Lower leg skin (tissue), 4 donors: ENCODE results near the gene IFNGR1. TPM values are rescaled to one million over a fixed set of nuclear protein-coding genes. Genes with fewer than 3 reads are reported as not detected.

ENCODE experiments used
- DNase-seq, 2 donors: peaks; one replicate each; pipeline ENCODE4 v3.0.0-alpha.2; 2019; ENCODE audit warnings: low spot score in 2 of 2
- H3K4me3 ChIP-seq: fragments of 200-600 bp; sonication (generic); 2 replicates; pipeline ENCODE4 v1.5.1; 2017; ENCODE audit warnings: mild to moderate bottlenecking, low read depth; ENCODE audit not compliant: poor library complexity, severe bottlenecking
- POLR2A ChIP-seq, 2 donors: fragments of 450-650 bp; IDR thresholded peaks; one replicate each; pipeline ENCODE4 v1.6.1; 2016 to 2017; ENCODE audit warnings: antibody characterized with exemption in 2 of 2, mild to moderate bottlenecking in 1 of 2, moderate library complexity in 1 of 2
- WGBS, 2 donors: methylation state at CpG; one replicate each; pipeline ENCODE4 v1.1.5; 2018; 5-methylcytosine and 5-hydroxymethylcytosine counted together
- intact Hi-C: fragments of 100-400 bp; cut with DNase I; formaldehyde crosslinking; loops from one replicate; pipeline ENCODE4 v1.15.0; 2023; ENCODE audit warnings: low total_unique reads
- total RNA-seq, 4 donors: library from RNA; depleted of rRNA; stranded (reverse); fragments of >200 nt; gene quantifications; one replicate each; pipeline ENCODE4 v1.1.0, GENCODE V29; 2016
- TF ChIP-seq, protein P1 (sequence below), 3 donors: fragments of 450-650 bp; IDR thresholded peaks; one replicate each; pipeline ENCODE4 v1.5.1; 2016; ENCODE audit warnings: antibody characterized with exemption in 3 of 3, mild to moderate bottlenecking in 3 of 3, moderate library complexity in 2 of 3

IFNGR1 gene
- total RNA-seq, 4 donors from 2014 or later: 64.2 to 92.1 (median 83.0) TPM

GRCh38 chr6:137149035-137149393 is 70.2 kb downstream of the IFNGR1 start:
- DNase-seq: no peak
- H3K4me3 ChIP-seq: no peak overlapping the region
- intact Hi-C loops: no loop called here
- TF ChIP-seq, protein P1, sequence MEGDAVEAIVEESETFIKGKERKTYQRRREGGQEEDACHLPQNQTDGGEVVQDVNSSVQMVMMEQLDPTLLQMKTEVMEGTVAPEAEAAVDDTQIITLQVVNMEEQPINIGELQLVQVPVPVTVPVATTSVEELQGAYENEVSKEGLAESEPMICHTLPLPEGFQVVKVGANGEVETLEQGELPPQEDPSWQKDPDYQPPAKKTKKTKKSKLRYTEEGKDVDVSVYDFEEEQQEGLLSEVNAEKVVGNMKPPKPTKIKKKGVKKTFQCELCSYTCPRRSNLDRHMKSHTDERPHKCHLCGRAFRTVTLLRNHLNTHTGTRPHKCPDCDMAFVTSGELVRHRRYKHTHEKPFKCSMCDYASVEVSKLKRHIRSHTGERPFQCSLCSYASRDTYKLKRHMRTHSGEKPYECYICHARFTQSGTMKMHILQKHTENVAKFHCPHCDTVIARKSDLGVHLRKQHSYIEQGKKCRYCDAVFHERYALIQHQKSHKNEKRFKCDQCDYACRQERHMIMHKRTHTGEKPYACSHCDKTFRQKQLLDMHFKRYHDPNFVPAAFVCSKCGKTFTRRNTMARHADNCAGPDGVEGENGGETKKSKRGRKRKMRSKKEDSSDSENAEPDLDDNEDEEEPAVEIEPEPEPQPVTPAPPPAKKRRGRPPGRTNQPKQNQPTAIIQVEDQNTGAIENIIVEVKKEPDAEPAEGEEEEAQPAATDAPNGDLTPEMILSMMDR (IDR thresholded peaks at IDR 0.05): no peak
- TF ChIP-seq POLR2A (IDR thresholded peaks at IDR 0.05): no peak
- 50 to 88% methylated on average over 1 of the region's 1 CpG for WGBS, 2 donors

DNA sequence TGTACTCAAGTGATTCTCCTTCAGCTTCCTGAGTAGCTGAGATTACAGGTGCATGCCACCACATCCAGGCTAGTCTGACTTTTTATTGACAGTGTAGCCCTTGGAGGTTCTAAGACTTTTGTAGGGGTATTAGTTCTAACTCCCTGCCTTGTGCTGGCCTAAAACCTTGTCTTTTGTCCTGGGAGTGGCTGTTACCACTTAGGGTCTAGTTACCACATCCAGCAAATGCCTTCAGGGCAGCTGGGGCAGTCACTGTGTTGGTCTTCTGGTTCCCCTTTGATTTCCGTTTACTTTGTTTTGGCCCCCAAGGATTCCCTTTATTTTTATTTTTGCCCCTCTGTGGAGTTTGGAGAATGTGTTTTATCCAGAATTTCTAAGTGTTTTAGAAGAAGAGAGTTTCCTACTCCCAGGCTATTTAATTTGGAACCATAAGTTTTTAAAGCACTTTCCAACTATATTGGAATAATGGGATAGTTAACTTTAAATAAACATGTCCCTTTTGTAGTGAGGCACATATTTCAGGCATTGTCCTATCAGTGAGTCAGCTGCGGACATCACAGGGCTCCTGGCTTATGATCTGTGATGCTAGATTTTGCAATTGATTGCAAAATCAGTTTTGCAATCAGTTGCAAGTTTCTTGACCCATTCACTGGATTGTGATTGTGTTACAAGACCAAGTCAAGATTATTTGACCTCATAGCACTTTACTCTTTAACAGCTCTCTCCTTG is 70.7 kb downstream of the IFNGR1 start:
- WGBS, 2 donors: 68 to 71% methylated on average over 2 of the region's 2 CpGs
- no peak for DNase-seq
- intact Hi-C loops: no loop called here
- H3K4me3 ChIP-seq: no peak overlapping the region
- TF ChIP-seq, protein P1 (IDR thresholded peaks at IDR 0.05): no peak
- TF ChIP-seq POLR2A (IDR thresholded peaks at IDR 0.05): no peak

Other genes starting within 250 kb of the IFNGR1 start
- gene IL20RA, start 174.4 kb downstream of the IFNGR1 start, total RNA-seq: 100 to 1,000 TPM in 3 of 4 donors, 10 to 100 TPM in 1; 70.4 to 199 (median 146) TPM
- gene IL22RA2, start 45.7 kb downstream of the IFNGR1 start, total RNA-seq: under 1 TPM in 3 of 4 donors, not detected in 1; 0.08 to 0.30 (median 0.22) TPM